Muscle of leg (tissue), 11 donors: ENCODE results near the gene TXNRD2. TPM values are rescaled to one million over a fixed set of nuclear protein-coding genes. Genes with fewer than 3 reads are reported as not detected.

Experiments
- DNase-seq: peaks from one replicate; pipeline ENCODE4 v3.0.0; 2013
- H3K27ac ChIP-seq: one replicate; pipeline ENCODE4 v1.5.1; 2013; ENCODE audit warnings: mild to moderate bottlenecking, low read length, control low read depth
- H3K27me3 ChIP-seq: one replicate; pipeline ENCODE4 v1.6.1; 2013; ENCODE audit warnings: low read length; ENCODE audit not compliant: control insufficient read depth, insufficient read depth
- H3K36me3 ChIP-seq: one replicate; pipeline ENCODE4 v1.6.1; 2013; ENCODE audit warnings: low read length; ENCODE audit not compliant: control insufficient read depth, insufficient read depth
- H3K4me1 ChIP-seq: one replicate; pipeline ENCODE4 v1.6.1; 2013; ENCODE audit warnings: low read length; ENCODE audit not compliant: control insufficient read depth, insufficient read depth
- H3K4me3 ChIP-seq: one replicate; pipeline ENCODE4 v1.5.1; 2013; ENCODE audit warnings: low read length, control low read depth
- H3K9me3 ChIP-seq: replicated peaks from 2 replicates; pipeline ENCODE4 v1.6.1; 2013; ENCODE audit warnings: low read depth, low read length; ENCODE audit not compliant: control insufficient read depth
- WGBS: methylation state at CpG from one replicate; pipeline ENCODE4 v1.1.5; 2013; ENCODE audit warnings: missing lambda C conversion rate; ENCODE audit not compliant: insufficient coverage; 5-methylcytosine and 5-hydroxymethylcytosine counted together
- polyA plus RNA-seq, 8 donors: library from polyadenylated mRNA; unstranded; fragments of 120-200 nt; gene quantifications; one replicate each; pipeline versions ENCODE4 v1.2.1 to v1.2.3, GENCODE V29; 2013; ENCODE audit warnings: inconsistent platforms in 1 of 8, low replicate concordance in 1 of 8; ENCODE audit not compliant: insufficient read length in 8 of 8, insufficient read depth in 1 of 8
- total RNA-seq: library from RNA; stranded (reverse); fragments of 120-200 nt; gene quantifications from one replicate; pipeline ENCODE4 v1.2.4, GENCODE V29; 2013

TXNRD2 gene
- total and polyA plus RNA-seq, 9 donors = 14.1 to 21.5 (median 17.9) TPM

- DNase-seq = peak; percentile 2
- peaks cover 5% of the 10 kb centered on the region for H3K36me3 ChIP-seq
- H3K27ac ChIP-seq = no peak overlapping the region
- no peaks in the 10 kb centered on the region for H3K9me3 ChIP-seq
- H3K4me1 ChIP-seq = peaks cover 88% of the 10 kb centered on the region
- WGBS = 70% methylated on average over 4 of the region's 4 CpGs
- no peaks in the 10 kb centered on the region for H3K27me3 ChIP-seq
- no peak overlapping the region for H3K4me3 ChIP-seq
These were observed 62.0 kb downstream of the TXNRD2 start for GRCh38 chr22:19879643-19879991.

GRCh38 chr22:19879246-19879570, 62.4 kb downstream of the TXNRD2 start:
- Histone ChIP-seq H3K27me3 (no peaks in the 10 kb centered on the region), H3K27ac (no peak overlapping the region), H3K9me3 (no peaks in the 10 kb centered on the region), H3K4me1 (peaks cover 88% of the 10 kb centered on the region), H3K4me3 (no peak overlapping the region), H3K36me3 (peaks cover 5% of the 10 kb centered on the region)
- peak; percentile 7 for DNase-seq
- WGBS = 60% methylated on average over 2 of the region's 13 CpGs

- Histone ChIP-seq H3K27me3 (no peaks in the 10 kb centered on the region), H3K9me3 (no peaks in the 10 kb centered on the region), H3K4me1 (peaks cover 91% of the 10 kb centered on the region), H3K36me3 (peaks cover 5% of the 10 kb centered on the region), H3K4me3 (no peak overlapping the region), H3K27ac (no peak overlapping the region)
- WGBS = 69% methylated on average over 11 of the region's 16 CpGs
- DNase-seq = peak; percentile 2
These were observed 63.0 kb downstream of the TXNRD2 start for GRCh38 chr22:19878461-19879245.

GRCh38 chr22:19877626-19878339, 63.8 kb downstream of the TXNRD2 start:
- peaks cover 90% of the 10 kb centered on the region for H3K4me1 ChIP-seq
- peak; percentile 28 for DNase-seq
- H3K27me3 ChIP-seq = no peaks in the 10 kb centered on the region
- 62% methylated on average over 20 of the region's 20 CpGs for WGBS
- H3K4me3 ChIP-seq = no peak overlapping the region
- no peak overlapping the region for H3K27ac ChIP-seq
- H3K9me3 ChIP-seq = no peaks in the 10 kb centered on the region
- H3K36me3 ChIP-seq = peaks cover 5% of the 10 kb centered on the region

GRCh38 chr22:19876941-19877625, 64.5 kb downstream of the TXNRD2 start:
- peak; percentile 5 for DNase-seq
- no peaks in the 10 kb centered on the region for H3K9me3 ChIP-seq
- peaks cover 87% of the 10 kb centered on the region for H3K4me1 ChIP-seq
- 89% methylated on average over 12 of the region's 18 CpGs for WGBS
- H3K27me3 ChIP-seq = no peaks in the 10 kb centered on the region
- H3K36me3 ChIP-seq = peaks cover 5% of the 10 kb centered on the region
- H3K27ac ChIP-seq = no peak overlapping the region
- H3K4me3 ChIP-seq = no peak overlapping the region

- H3K4me3 ChIP-seq = no peak overlapping the region
- H3K27me3 ChIP-seq = no peaks in the 10 kb centered on the region
- 74% methylated on average over 21 of the region's 21 CpGs for WGBS
- H3K9me3 ChIP-seq = no peaks in the 10 kb centered on the region
- peaks cover 80% of the 10 kb centered on the region for H3K4me1 ChIP-seq
- no peak overlapping the region for H3K27ac ChIP-seq
- peaks cover 5% of the 10 kb centered on the region for H3K36me3 ChIP-seq
- peak; percentile 5 for DNase-seq
These were observed 65.2 kb downstream of the TXNRD2 start for GRCh38 chr22:19876314-19876940.

- 76% methylated on average over 15 of the region's 23 CpGs for WGBS
- no peaks in the 10 kb centered on the region for H3K27me3 ChIP-seq
- DNase-seq = peak; percentile 9
- H3K27ac ChIP-seq = no peak overlapping the region
- peaks cover 73% of the 10 kb centered on the region for H3K4me1 ChIP-seq
- H3K36me3 ChIP-seq = peaks cover 5% of the 10 kb centered on the region
- H3K4me3 ChIP-seq = no peak overlapping the region
- no peaks in the 10 kb centered on the region for H3K9me3 ChIP-seq
These were observed 65.9 kb downstream of the TXNRD2 start for GRCh38 chr22:19875531-19876313.

GRCh38 chr22:19875061-19875530, 66.5 kb downstream of the TXNRD2 start:
- Histone ChIP-seq H3K4me3 (no peak overlapping the region), H3K27me3 (no peaks in the 10 kb centered on the region), H3K9me3 (no peaks in the 10 kb centered on the region), H3K36me3 (peaks cover 5% of the 10 kb centered on the region), H3K4me1 (peaks cover 70% of the 10 kb centered on the region), H3K27ac (peak overlapping the region; percentile 62)
- WGBS = 69% methylated on average over 11 of the region's 12 CpGs
- DNase-seq = peak; percentile 5

GRCh38 chr22:19874307-19875060, 67.1 kb downstream of the TXNRD2 start:
- Histone ChIP-seq H3K4me1 (peaks cover 64% of the 10 kb centered on the region), H3K9me3 (no peaks in the 10 kb centered on the region), H3K27ac (peak overlapping the region; percentile 62), H3K27me3 (no peaks in the 10 kb centered on the region), H3K36me3 (peaks cover 5% of the 10 kb centered on the region), H3K4me3 (no peak overlapping the region)
- DNase-seq = peak; percentile 67
- 60% methylated on average over 26 of the region's 27 CpGs for WGBS
